ENCODE measurements around the gene RAB10.

Gene RAB10

GRCh38 chr2:26178246-26178645 is 144.4 kb downstream of the RAB10 start:
- no peak for DNase-seq (ENCODE audit: low read depth in 1 of 2, low spot score in 1 of 2)

DNA sequence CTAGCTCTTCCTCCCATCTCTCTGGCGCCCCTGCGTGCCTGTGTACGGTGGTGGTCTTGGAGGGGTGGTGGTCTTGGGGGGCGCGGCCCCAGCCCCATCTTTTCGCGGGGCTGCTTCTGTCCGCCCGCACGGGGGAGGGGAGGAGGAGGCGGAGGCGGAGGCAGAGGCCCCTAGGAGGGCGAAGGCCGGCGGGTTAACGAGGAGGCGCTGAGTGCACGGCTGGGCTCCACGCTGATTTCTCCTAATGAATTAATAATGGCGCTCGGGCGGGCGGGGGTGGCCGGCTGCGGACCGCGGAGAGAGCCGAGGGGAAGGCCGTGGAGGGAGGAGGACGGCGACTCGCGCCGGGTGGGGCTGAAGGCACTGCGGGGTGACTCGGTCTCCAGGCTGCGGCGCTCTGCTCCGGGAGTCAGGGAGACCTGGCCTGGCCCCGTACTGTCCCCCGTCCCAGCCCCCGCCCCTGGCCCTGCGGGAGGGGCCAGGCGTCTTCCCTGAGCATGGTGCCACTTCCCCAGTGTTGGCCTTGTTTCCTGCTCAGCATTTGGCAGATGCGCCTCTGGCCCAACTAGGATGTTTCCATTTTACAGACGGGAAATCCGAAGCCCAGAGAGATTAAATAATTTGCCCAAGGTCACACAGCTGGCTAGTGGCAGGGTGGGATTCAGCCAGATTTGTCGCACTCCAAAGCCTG is 145.0 kb downstream of the RAB10 start:
- no peak for DNase-seq (ENCODE audit: low read depth in 1 of 2, low spot score in 1 of 2)

DNA sequence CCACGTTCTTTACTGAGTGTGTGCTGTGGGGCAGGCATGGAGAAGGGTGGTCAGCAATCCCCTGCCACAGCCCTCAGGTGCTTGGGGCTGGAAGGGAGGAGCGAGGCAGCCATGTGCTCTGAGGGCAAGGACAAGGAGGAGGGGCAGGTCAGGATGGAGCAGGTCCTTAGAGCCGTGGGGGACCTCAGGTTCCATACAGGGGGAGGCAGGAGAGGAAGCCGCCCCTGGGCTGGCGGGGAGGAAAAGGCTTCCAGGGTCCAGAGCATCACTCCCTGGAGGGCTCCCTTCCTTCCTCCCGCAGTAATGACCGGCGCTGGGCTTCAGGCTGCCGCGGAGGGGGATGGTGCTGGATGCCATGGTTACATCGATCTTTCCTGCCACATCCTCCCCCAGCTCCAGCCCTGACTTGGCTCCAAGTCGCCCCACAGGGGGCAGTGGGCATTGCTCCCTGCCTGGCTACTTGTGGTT is 145.6 kb downstream of the RAB10 start:
- DNase-seq (ENCODE audit: low read depth in 1 of 2, low spot score in 1 of 2), result no peak

DNA sequence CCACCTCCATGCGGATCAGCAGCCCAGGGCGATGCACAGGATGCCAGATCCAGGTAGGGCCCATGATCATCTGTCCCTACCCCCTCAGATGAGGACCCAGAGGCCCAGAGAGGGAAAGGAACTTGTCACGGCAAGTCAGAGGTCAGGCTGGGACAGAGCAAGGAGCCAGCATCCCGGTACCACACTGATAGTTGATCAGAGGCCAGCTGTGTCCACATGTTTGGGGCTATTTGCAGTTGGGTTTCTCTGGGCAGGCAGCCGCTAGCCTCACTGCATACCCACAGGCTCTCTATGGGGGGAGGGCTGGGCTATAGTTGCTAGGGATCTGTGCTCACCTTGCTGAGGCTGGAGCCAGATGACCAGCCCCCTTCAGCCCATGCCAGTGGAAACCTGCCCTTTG is 148.6 kb downstream of the RAB10 start:
- no peak for DNase-seq (ENCODE audit: low read depth in 1 of 2, low spot score in 1 of 2)

- no peak for DNase-seq (ENCODE audit: low read depth in 1 of 2, low spot score in 1 of 2)
Measured at GRCh38 chr2:26182887-26183630, 149.2 kb downstream of the RAB10 start.

DNA sequence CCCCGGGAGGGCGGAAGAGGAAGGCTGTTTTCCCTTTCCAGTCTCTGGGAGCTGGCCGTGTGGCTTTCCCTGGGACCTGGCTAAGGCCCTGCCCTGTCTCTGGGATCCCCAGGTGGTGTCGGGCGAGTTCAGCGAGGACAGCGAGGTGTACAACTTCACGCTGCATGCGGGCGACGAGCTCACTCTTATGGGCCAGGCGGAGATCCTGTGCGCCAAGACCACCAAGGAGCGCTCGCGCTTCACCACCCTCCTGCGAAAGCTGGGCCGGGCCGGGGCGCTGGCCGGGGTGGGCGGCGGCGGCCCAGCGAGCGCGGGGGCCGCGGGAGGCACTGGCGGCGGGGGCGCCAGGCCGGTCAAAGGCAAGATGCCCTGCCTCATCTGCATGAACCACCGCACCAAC is 150.2 kb downstream of the RAB10 start:
- DNase-seq (ENCODE audit: low read depth in 1 of 2, low spot score in 1 of 2), result no peak

DNA sequence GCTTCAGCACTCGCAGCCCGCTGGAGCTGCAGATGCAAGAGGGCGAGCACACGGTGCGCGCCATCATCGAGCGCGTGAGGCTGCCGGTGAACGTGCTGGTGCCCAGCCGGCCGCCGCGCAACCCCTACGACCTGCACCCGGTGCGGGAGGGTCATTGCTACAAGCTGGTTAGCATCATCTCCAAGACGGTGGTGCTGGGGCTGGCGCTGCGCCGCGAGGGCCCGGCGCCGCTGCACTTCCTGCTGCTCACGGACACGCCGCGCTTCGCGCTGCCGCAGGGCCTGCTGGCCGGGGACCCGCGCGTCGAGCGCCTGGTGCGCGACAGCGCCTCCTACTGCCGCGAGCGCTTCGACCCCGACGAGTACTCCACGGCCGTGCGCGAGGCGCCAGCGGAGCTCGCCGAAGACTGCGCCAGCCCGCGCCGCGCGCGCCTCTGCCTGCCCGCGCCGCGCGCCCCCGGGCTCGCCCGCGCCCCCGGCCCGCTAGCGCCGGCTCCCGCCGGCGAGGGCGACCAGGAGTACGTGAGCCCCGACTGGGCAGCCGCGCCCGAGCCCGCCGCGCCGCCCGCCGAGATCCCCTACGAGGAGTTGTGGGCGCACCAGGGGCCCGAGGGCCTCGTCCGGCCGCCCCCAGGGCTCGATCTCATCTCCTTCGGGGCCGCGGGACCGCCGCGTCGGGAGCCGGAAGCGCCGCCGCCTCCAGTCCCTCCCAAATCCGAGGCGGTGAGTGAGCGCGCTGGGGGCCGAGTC is 150.8 kb downstream of the RAB10 start:
- DNase-seq (ENCODE audit: low read depth in 1 of 2, low spot score in 1 of 2), result peak; percentile 74 to 78

DNA sequence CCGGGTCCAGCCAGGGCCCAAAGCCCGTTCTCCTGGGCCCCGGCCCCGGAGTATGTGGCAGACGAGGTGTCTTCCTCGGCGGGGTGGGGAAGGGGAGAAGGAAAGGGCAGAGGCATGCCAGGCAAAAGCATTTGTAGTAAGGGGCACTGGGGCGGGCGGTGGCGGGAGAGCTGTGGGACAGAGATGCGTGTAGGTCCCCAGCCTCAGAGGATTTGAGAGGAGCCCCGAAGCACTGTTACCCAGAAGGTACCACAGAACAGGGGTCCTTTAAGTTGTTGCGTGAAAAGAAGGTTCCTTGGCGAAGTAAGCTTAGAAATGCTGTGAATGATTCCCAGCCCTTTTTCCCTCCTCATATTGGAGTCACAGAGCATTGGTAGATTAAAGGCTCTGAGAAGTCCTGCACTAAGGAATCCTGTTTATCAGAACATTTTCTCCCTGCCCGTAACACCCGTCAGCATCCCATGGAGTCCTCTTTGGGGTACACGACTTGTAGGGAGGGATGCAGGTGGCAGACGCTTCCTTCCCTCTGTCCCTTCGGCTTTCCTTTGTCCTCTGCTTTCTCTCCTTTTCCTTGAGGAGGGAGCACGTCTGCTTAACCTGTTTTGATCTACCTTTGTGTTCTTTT is 151.5 kb downstream of the RAB10 start:
- no peak for DNase-seq (ENCODE audit: low read depth in 1 of 2, low spot score in 1 of 2)

DNA sequence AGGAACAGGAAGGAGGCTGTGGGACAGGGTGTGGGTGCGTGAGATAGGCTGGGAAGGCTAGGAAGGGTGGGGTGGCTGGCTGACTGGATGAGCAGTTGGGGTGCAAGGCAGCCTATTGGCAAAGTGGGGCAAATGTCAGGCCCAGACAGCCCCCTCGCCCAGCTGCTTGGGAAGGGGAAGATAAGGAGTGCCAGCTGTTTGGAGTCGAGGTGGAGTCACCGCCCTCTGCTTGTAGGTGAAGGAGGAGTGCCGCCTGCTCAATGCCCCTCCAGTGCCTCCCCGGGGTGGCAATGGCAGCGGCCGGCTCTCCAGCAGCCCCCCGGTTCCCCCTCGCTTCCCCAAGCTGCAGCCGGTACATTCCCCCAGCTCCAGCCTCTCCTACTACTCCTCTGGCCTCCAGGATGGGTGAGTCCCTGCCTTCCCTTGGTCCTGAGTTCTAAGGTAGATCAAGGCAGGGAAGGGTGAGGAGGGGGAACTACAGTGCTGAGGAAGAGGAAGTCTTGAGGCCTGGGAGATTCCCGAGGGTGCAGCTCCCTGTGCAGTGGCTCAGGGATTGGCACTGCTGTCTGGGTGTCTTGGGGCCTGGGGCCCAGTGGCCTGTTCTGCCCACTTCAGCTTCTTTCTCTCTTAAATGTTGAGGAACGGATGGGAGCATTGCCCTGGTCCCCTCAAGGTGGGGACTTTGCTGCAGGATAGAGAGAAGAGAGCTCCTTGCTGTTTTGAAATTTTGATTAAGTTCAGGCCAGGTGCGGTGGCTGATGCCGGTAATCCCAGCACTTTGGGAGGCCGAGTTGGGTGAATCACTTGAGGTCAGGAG is 152.3 kb downstream of the RAB10 start:
- DNase-seq (ENCODE audit: low read depth in 1 of 2, low spot score in 1 of 2), result no peak
